Measurements from ENCODE around the gene SGF29.

SGF29 gene

DNA sequence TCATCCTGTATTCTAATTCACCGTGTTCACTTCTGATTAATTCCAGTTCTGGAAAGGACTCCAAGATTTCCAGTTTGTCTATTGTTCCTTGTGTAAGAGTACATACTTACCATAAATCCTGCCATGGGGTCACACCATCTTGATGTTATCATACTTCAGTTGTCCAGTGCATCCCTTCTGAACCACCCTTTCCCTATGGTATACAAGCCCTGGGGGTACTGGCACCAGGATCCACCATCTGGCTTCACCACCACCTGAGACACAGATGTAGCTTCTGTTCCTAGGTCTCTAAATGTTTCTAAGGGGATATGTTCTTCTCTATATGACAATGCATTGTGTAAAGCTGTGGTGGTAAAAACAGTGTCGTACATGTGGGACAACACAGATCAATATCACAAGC, 21.2 kb downstream of the SGF29 start:
- DNase-seq: no peak
- Histone ChIP-seq H3K36me3 (replicated peaks) (no peaks in the 10 kb centered on the region), H3K4me3 (ENCODE audit: low read depth, low read length) (no peak overlapping the region), H3K27me3 (replicated peaks) (no peaks in the 10 kb centered on the region), H3K27ac (no peak overlapping the region)
- TF ChIP-seq CTCF (IDR thresholded peaks at IDR 0.05; ENCODE audit: low read depth, low read length, missing control alignments): no peak
- in situ Hi-C loops (cut with HindIII; ENCODE audit: low pct_ligation_motif_present, low sequenced_read_pairs): no loop called here

- no peak overlapping the region for H3K4me3 ChIP-seq (ENCODE audit: low read depth, low read length)
- H3K27me3 ChIP-seq (replicated peaks): no peaks in the 10 kb centered on the region
- DNase-seq: no peak
- TF ChIP-seq CTCF (IDR thresholded peaks at IDR 0.05; ENCODE audit: low read depth, low read length, missing control alignments): no peak
- no peak overlapping the region for H3K27ac ChIP-seq
- in situ Hi-C loops (cut with HindIII; ENCODE audit: low pct_ligation_motif_present, low sequenced_read_pairs): no loop called here
- no peaks in the 10 kb centered on the region for H3K36me3 ChIP-seq (replicated peaks)
Measured at GRCh38 chr16:28575446-28576109, 21.9 kb downstream of the SGF29 start.

- no peak for DNase-seq
- Histone ChIP-seq H3K4me3 (ENCODE audit: low read depth, low read length) (no peak overlapping the region), H3K27me3 (replicated peaks) (no peaks in the 10 kb centered on the region), H3K36me3 (replicated peaks) (peaks cover 2% of the 10 kb centered on the region), H3K27ac (no peak overlapping the region)
- in situ Hi-C loops (cut with HindIII; ENCODE audit: low pct_ligation_motif_present, low sequenced_read_pairs): no loop called here
- no peak for TF ChIP-seq CTCF (IDR thresholded peaks at IDR 0.05; ENCODE audit: low read depth, low read length, missing control alignments)
Measured at GRCh38 chr16:28580726-28581315, 27.1 kb downstream of the SGF29 start.

- H3K4me3 ChIP-seq (ENCODE audit: low read depth, low read length): no peak overlapping the region
- H3K27ac ChIP-seq: no peak overlapping the region
- DNase-seq: no peak
- in situ Hi-C loops (cut with HindIII; ENCODE audit: low pct_ligation_motif_present, low sequenced_read_pairs): no loop called here
- peaks cover 9% of the 10 kb centered on the region for H3K36me3 ChIP-seq (replicated peaks)
- H3K27me3 ChIP-seq (replicated peaks): no peaks in the 10 kb centered on the region
- TF ChIP-seq CTCF (IDR thresholded peaks at IDR 0.05; ENCODE audit: low read depth, low read length, missing control alignments): no peak
Measured at GRCh38 chr16:28585674-28586073, 32.0 kb downstream of the SGF29 start.

- Histone ChIP-seq H3K27ac (no peak overlapping the region), H3K4me3 (ENCODE audit: low read depth, low read length) (no peak overlapping the region), H3K27me3 (replicated peaks) (no peaks in the 10 kb centered on the region), H3K36me3 (replicated peaks) (peaks cover 9% of the 10 kb centered on the region)
- DNase-seq: no peak
- in situ Hi-C loops (cut with HindIII; ENCODE audit: low pct_ligation_motif_present, low sequenced_read_pairs): no loop called here
- no peak for TF ChIP-seq CTCF (IDR thresholded peaks at IDR 0.05; ENCODE audit: low read depth, low read length, missing control alignments)
Measured at GRCh38 chr16:28586466-28586865, 32.7 kb downstream of the SGF29 start.

DNA sequence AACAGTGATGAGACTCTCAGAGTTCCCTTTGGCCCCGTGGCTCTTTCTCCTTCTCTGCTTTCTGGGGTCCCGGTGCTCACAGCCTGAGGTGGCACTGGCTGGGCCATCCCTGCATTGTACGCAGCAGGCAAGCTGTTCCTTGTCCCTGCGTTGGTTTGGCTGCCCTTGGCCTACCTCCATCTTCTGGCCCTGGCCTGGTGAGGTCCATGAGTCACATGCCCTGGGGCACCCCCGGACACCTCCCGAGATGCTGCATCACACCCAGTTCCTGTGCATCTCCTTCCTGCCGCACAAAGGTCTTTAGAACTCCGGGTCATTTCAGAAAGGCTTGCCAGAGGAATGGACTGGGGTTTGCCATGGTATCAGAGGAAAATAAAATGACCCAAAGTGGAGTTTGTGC, 33.7 kb downstream of the SGF29 start:
- Histone ChIP-seq H3K27me3 (replicated peaks) (no peaks in the 10 kb centered on the region), H3K36me3 (replicated peaks) (peaks cover 9% of the 10 kb centered on the region), H3K4me3 (ENCODE audit: low read depth, low read length) (no peak overlapping the region), H3K27ac (no peak overlapping the region)
- no peak for DNase-seq
- in situ Hi-C loops (cut with HindIII; ENCODE audit: low pct_ligation_motif_present, low sequenced_read_pairs): no loop called here
- no peak for TF ChIP-seq CTCF (IDR thresholded peaks at IDR 0.05; ENCODE audit: low read depth, low read length, missing control alignments)
